ENCODE results near the gene CELA2A.
"Not testable (repeated sequence)": the region's sequence is repeated elsewhere in the genome, so short reads cannot be mapped to it uniquely, and the experiment has no call there.

Gene CELA2A

GRCh38 chr1:15445390-15446122 is 11.0 kb upstream of the CELA2A start:
- DNase-seq: no peak

GRCh38 chr1:15446212-15446611 is 10.3 kb upstream of the CELA2A start:
- DNase-seq: no peak

DNA sequence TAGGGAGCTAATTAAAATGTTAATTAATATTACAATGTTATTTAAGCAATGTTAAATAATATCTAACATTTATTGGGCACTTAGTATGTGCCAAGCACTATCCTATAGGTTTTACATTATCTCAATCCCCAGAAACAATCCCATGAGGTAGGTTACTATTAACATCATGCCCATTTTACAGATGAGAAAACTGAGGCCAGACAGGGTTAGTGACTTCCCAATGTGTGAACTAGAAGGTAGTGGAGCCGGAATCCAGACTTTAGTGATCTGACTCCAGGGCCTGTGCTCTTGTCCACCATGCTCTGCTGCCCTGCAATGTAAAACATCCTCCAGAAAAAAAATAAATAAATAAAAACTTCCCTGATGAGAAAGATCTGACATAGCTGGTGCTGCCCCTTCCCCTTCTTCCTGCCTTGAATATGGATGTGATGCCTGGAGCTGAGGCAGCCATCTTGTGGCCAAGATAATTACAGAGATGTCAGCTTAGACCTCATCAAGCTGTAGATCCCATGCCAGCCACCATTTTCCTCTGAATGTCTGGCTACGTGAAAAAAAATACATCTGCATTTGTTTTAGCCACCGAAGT is 7.6 kb upstream of the CELA2A start:
- DNase-seq: no peak

- DNase-seq: no peak
Observed at GRCh38 chr1:15449567-15449966, 7.0 kb upstream of the CELA2A start.

- no peak for DNase-seq
Observed at GRCh38 chr1:15451014-15451722, 5.4 kb upstream of the CELA2A start.

- DNase-seq: no peak
Observed at GRCh38 chr1:15452216-15452615, 4.3 kb upstream of the CELA2A start.

DNA sequence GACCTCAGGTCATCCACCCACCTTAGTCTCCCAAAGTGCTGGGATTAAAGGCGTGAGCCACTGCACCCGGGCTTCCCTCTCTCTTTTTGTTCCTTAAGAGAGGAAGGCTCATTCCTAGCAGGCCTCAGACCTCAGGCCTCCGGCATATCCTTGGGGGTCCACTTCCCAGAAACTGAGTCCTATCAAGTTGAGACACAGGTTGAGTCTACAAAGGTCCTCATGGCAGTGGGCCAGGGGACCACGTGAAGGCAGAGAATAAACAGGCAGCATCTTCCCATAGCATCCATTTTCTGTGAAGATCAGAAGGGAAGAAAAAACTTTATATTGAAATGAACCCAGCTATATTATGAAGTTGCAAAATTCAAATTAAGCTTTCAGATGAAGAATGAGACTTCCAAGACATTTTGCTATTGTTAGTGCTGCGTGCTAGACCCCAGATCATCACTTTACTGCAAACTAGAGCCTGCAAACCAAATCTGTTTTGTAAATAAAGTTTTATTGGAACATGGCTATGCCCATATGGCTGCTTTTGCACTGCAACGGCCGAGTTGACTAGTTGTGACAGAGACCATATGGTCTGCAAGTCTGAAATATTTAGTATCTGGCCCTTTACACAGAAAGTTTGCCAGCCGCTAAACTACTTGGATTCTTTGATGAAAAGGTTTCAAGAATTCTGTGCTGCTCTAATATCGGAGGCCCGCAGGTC is 3.5 kb upstream of the CELA2A start:
- DNase-seq: no peak

DNA sequence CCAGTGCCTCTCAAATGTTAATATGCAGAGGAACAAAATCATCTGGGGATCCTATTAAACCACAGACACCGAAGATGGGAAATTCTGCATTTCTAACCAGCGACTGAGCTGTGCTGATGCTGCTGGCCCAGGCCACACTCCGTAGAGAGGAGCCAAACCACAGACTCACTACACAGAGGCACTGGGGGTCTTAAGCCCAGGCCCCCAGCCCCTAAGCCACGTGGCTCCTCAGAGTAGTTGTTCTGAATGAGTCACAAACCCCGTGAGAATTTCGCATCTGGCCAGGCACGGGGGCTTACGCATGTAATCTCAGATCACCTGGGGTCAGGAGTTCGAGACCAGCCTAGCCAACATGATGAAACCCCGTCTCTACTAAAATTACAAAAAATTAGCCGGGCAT is 2.8 kb upstream of the CELA2A start:
- DNase-seq: no peak

GRCh38 chr1:15454256-15454655 is 2.3 kb upstream of the CELA2A start:
- no peak for DNase-seq

- no peak for DNase-seq
Observed at GRCh38 chr1:15455522-15455921, 1.0 kb upstream of the CELA2A start.

GRCh38 chr1:15457585-15457984 is 1.1 kb downstream of the CELA2A start:
- no peak for DNase-seq

- DNase-seq: not testable (repeated sequence)
Observed at GRCh38 chr1:15458388-15458787, 1.9 kb downstream of the CELA2A start.

GRCh38 chr1:15459771-15460707 is 3.5 kb downstream of the CELA2A start:
- DNase-seq: no peak

DNA sequence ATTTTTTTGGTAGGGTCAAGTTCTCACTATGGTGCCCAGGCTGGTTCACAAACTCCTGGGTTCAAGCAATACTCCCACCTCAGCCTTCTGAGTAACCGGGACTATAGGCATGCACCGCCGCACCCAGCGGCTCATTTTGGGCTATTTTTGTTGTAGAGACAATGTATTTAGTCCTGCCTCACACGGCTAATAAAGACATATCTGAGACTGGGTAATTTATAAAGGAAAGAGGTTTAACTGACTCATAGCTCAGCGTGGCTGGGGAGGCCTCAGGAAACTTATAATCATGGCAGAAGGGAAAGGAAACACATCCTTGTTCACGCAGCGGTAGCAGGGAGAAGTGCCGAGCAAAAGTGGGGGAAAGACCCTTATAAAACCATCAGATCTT is 4.2 kb downstream of the CELA2A start:
- DNase-seq: no peak

GRCh38 chr1:15463064-15463800 is 6.7 kb downstream of the CELA2A start:
- not testable (repeated sequence) for DNase-seq

- not testable (repeated sequence) for DNase-seq
Observed at GRCh38 chr1:15463926-15464322, 7.4 kb downstream of the CELA2A start.

GRCh38 chr1:15465674-15466073 is 9.1 kb downstream of the CELA2A start:
- no peak for DNase-seq

DNA sequence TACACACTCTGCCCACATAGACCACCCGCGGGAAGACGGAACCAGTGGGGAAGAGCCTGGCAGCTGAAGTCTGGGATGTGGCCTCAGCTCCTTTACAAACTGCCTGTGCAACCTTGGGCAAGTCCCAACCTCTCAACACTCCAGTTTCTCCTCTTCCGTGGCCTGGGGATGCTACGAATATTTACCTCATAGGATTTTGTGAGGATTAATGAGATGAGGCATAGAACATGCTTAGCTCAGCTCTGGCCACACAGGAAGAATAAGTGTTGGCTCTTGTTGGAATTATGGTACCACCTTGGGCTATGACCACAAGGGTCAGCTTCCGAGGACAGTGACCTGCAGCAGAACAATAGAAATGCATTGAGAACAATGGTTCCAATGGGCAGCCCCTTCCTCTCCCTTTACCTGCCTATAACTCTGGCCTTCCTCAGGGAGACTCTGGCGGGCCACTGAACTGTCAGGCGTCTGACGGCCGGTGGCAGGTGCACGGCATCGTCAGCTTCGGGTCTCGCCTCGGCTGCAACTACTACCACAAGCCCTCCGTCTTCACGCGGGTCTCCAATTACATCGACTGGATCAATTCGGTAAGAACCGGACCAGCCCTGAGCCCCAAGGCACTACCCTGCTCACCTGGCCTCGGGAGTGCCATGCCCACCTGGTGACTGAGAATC is 10.6 kb downstream of the CELA2A start:
- DNase-seq: not testable (repeated sequence)

GRCh38 chr1:15468145-15468544 is 11.6 kb downstream of the CELA2A start:
- DNase-seq: no peak

GRCh38 chr1:15469361-15469760 is 12.8 kb downstream of the CELA2A start:
- no peak for DNase-seq

DNA sequence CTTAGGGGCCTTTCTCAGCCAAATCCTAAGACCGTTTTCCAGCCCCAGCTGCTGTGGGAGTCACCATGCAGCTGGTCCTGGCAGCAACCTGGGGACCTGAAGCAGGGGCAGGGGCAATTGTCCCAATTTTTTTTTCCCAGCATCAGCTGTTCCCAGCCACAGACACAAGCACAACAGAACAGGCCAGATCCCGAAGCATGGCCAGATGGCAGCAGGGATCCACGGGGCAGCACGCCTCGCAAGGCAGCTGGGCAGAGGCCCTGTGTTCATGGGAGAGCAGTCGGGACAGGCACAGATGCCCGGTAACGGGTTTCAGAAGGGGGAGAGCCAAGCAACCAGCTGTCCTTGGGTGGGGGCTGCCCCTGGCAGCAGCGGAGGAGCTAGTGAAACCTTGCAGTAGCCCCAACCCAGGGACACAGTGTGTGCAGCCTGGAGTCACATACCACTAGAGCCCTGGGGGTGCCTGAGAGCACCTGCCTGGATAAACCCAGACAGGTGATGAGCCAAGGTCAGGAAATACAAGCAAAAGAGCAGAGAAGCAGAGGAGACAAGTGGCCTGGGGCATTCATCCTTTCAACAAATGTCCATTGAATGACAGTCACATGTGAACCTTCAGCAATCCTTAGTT is 13.4 kb downstream of the CELA2A start:
- not testable (repeated sequence) for DNase-seq
